GM19238 (cell line): ENCODE results near the gene NRF1.

Experiments
- DNase-seq: peaks from one replicate; pipeline ENCODE4 v3.0.0; 2011; ENCODE audit warnings: low spot score; ENCODE audit not compliant: insufficient read length

NRF1 gene

DNA sequence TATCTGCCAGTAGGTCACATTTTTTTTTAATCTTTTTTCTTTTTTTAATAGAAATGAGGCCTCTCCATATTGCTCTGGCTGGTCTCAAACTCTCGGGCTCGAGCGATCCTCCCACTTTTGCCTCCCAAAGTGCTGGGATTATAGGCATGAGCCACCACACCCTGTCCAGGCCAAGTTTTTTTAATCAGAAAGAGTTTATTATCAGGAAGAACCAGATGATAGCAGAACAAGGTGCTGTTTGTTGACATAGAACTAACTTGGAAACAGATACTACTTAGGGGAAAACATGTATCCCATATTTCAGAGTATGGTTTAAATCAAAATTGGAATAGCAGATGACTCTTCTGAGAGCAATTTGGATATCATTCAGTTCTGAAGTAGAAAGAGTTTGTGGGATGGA lies 118.6 kb downstream of the NRF1 start:
- DNase-seq, result no peak

DNA sequence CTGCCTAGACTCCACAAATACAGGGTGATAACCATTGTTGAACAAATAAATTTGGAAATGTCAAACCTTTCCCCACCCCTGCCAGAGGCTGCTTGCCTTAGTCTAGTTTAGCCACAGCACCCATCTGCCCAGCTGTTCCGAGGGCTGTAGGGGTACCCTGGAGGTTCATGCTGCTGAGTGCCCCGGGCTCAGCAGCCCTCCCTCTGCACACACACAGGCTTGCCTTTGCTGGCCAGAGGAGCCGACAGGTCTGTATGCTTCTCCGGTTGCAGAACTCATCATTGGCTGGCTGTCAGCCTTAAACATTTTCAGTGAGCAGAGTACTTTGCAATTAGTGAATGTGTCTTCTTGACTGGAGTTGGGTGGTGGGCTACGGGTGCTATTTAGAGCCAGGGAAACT lies 122.9 kb downstream of the NRF1 start:
- no peak for DNase-seq

DNA sequence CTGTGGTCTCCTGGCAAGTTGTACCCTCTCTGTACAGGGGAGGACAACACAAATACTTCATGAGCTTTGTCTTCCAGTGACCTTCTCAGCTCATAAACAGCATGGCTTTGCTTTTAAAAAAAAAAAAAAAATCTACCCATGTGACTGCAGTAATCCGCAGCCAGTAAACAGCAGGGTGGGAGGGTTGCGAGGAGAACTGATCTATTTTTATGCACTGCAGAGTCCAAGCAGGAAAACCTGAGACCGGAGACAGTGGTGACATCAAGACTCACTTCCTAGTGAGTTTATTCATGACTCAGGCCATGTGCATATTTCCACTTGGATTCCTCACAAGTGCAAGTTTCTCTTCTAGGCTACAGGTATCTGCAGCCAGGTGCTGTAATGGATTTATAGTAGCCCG lies 127.9 kb downstream of the NRF1 start:
- DNase-seq, result no peak

DNA sequence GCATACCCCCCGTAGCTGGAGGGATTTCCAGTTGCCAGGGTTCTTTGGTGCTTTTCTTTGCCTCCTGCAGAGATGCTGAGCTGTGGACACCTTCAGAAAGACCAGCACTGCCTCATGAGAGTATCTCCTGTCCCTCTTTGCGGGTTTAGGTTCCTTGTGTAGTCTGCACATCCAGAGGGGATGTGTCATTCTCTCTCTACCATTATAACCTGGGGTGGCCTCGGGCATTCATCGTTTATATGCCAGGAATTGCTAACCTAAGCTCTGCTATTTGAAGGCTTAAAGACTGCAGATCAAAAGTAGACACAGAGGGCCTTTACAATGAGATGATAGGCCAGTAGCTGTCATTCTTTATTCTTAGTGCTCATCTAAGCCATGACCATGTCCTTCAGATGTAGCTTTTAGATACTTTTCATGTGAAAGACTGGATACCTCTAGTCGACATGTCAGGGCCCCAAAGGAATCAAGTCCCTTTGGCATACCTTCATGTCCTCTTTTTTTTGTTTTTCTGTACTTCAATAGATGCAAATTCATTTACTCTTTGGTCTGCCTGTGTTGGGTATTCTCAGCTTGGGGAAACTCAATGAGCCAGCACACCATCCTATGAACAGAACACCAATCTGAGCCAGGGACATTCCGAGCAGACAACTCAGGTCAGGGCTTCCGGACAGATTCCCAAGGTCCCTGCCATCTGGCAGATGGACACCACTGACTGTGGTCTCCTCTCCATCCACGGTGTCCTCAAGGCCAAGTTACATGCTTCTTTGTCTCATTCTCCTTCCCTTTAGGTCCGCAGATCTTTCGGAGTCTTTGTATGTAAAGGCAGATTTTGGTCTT lies 129.3 kb downstream of the NRF1 start:
- no peak for DNase-seq

DNA sequence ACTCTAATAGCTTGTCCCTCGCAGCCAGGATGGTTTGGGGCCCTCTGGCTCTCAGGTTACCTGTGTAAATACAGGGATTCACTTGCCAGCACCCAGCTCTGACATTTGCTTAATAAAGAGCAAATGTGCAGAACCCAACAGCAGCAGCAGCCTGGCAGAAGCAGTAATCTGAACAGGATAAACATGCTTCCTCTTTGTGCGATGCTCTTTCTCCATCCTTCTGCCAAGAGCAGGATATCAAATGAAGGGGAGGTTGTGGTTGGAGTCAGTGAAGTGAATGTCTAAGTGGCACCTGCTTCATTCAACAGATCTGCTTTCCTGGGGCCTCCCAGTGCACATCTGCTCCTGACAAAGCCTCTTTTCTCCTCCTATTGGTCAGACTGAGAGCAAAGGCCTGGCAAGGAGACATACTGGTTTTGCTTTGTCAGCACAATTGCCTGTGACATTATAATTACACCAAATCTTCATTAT lies 130.3 kb downstream of the NRF1 start:
- no peak for DNase-seq

DNA sequence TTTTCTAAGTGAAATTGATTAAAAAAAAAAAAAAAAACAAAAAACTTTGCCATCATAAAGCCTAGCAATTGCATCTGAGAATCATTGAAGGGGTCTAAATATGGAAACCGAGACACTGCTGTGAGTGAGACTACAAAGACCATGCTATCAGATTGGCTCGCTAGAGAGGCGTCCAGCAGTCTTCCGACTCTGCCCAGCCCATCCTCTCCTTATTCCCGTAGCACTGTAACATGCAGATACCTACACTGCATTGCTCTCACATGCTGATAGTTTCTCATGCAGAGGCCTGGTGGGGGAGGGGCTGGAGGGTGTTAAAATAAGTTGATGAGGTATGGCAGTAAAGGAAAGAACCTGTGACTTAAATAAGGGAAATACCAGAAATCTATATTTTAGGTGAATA lies 130.7 kb downstream of the NRF1 start:
- DNase-seq, result no peak

DNA sequence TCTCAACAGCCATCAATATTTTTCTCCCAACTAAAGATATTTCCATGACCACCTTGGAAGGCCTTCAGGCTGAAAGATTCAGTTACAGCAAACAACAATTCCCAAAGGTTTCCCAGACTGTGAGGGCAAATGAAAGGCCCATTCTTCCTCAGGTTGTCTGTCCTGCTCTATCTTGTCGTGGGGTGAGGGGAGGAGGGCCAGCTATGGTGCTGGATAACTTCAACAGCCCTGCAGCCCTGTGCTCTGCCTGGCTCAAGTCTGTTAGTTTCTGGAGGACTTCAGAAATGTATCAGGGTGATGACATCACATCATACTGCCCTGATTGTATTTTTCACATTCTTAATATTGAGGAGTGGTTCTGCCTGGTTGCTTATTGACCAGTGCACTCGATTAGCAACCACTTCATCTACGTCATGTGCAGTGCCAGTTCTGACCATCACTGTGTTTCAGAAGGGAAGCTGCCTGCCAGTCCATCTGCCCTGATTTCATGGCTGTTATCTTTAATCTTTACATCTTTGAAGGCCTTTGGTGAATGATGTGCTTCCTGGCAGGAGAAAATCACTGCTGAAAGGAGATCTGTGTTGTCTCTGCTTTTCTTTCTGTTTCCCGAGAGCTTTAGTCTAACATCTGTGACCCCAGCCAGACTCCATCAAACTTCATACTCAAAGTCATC lies 135.5 kb downstream of the NRF1 start:
- no peak for DNase-seq

DNA sequence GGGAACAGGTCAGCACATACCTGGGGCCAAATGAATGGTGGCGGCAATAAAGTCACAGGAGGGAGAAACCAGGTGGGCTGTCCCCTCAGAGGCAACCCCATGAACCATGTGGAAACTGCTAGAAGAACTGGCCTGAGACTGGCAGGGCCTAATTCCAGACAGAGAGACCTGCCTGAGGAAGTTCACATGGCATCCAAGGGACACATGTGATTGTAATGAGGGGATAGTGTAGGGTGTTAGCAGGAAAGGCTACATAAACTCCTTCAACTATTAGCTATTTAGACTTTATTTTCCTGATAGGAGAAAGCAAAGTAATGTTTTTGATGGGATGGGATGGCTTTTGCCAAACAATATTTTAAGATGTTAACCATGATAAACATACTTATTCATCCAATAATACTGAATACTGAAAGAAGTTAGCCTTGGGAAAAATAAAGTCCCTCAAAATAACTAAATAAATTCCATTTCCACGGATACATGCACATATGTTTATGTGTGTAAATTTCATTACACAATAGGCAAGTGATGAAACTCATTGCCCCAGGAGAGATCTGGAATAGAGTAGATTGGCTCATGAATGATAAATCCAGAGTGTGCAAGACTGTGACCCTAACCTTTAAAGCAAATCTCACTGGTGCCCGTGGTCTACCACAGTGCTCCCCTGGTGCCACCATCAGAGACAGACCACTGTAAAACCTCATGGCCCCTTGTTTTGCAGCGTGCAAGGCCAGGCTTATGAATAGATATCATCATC lies 137.0 kb downstream of the NRF1 start:
- no peak for DNase-seq

DNA sequence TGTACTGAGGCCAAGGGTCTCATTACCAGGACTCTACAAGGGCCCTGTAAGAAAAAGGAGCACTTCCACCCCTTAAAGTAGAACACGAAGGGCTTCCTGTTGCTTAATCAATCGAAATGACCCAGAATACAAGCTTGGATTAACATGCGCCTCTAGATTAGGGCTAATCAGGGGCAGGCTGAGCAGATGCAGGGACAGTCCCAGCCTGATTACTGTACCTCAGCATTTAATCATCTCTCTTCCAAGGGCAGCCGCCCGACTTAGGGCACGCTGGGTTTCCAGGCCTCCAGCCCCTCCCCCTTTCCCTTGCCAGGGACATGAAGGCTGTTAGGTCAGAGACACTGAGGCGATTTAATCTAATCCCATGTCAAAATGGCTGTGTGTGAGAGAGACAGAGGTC lies 138.6 kb downstream of the NRF1 start:
- DNase-seq, result no peak

DNA sequence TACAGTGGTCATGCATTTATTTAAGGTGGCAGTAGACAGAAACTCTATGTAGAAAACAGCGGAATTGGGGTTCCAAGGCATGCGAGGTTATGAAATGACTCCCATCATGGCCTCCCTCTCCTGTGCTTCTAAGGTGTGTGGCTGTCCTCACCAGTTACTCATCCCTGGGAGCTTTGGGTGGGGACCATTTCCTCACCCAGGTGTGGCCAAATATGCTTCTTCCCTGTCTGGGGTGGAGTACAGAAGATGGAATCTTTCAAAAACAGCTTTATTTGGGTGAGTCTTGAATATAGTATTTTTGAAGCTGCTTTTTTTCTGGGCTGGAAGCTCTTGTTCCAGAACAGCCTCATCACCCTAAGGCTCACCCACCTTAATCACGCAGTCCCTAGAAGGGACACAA lies 139.0 kb downstream of the NRF1 start:
- no peak for DNase-seq

DNA sequence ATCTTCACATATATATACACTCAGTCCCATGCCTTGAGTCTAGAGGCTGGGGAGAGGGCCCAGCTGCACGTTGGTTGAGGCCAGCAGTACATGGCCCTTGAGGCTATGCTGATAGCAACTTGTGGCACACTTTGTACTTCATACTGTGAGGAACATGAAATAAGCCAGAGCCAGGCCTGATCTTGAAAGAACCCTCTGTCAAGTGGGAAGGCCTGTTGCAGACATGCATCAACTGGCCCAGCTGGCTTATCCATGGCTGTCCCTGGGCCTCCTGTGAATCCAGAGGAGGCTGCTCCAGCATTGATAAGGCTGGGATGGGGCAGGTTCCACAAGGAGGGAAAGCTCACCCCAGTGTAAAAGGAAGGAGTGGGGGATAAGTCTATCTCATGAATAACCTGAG lies 140.4 kb downstream of the NRF1 start:
- DNase-seq, result no peak

DNA sequence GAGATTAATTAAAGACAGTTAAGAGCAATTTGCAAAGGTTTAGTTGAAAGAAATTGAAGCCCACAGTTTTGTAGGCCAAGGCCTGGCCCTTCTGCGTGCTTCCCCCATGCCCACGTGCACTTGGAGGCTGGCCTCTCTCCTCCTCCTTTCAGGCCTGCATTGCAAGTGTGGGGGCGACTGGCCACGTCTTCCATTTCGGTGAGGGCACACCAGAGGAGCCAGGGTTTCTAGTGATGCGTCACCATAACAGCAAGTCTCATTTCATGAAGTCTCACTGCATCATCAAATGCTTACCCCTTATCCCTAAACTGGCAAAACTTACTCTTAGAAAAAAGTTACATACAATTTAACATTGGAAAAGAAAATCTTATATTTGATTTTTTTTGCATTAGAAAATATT lies 141.2 kb downstream of the NRF1 start:
- no peak for DNase-seq

DNA sequence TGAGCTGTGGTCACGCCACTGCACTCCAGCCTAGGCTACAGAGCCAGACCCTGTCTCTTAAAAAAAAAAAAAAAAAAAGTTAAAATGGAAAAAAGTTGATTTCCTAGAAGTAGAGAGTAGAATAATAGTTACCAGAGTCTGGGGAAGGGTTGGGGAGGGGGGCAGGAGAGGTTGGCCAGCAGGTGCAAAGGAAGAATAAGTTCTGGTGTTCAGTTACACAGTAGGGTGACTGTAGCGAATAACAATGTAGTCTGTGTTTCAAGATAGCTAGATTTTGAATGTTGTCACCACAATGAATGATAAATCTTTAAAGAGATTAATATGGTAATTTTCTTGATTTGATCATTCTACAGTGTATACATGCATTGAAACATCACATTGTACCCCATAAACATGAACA lies 142.9 kb downstream of the NRF1 start:
- no peak for DNase-seq

DNA sequence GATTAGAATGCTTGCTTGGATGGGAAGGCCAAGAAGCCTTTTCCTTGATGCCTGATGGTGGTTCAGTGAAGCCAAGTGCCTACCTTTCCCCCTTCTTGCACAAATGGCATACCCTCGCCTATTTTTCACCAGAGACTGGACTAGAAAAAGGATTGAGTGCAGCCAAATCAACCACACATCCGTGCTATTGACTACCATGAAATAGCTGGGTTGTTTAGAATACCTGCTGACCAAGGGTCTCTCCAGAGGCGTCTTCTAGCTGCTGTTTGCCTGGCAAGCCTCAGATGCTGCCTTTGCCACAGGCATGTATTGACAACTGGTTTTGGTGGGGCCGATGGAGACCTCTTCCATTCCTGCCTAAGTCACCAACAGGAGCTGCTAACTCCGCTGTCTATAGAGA lies 146.5 kb downstream of the NRF1 start:
- no peak for DNase-seq

DNA sequence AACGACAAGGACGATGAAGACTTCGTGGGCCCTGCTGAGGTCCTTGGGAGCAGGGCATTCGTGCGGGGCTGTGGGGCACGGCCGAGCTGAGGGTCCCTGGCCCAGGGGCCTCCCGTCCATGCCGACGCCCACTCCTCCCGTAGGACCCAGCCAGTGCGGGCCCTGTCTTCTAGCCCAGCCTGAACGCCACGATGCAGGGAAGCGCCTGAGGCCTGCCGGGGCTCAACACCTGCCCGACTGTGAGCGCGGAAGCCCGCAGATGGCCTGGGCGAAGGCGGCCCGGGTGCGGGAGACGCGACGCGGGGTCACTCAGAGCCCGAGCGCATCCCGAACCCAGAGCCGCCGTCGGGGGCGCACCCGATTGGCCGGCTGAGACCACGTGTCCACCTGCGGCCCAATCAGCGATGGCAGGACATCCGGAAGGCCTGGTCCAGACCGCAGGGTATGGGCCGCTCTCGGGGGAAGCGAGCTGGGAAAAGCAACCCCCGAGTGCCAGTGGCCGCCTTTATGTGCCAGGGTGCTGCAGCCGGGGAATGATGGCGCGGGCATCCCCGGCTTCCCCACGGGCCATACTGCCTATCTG lies 151.0 kb downstream of the NRF1 start:
- no peak for DNase-seq

DNA sequence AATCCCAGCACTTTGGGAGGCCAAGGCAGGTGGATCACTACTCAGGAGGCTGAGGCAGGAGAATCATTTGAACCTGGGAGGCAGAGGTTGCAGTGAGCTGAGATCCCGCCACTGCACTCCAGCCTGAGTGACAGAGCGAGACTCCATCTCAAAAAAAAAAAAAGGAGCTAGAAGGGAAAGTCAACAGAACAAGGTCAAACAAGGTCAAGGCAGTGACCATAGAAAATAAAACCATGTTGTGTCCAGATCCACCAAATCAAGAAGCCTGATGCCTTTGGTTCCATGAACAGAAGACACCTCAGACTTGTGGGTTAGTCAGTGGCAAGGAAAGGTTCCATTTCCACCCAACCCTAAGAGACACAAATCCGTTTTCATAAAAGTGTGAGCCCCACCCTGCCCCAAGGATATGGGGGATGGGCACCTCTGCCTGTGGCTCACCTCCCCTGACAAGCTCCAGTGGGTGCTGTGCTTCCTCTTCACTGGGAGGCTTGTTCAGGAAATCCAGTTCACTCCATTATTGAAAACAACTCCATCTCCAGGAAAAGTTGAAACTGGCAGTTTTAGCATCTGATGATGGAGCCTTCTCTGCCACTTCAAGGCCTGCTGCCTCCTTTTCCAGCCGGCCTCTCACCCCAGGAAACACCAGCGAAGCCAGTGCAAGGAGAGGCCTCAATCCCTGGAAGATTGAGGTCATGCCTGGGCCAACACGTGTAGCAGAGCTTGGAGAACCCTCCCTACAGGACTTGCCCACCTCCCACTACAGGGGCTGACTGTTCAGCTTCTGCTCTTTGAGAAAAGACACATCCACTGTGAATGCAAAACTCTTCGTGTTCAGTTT lies 152.9 kb downstream of the NRF1 start:
- no peak for DNase-seq

DNA sequence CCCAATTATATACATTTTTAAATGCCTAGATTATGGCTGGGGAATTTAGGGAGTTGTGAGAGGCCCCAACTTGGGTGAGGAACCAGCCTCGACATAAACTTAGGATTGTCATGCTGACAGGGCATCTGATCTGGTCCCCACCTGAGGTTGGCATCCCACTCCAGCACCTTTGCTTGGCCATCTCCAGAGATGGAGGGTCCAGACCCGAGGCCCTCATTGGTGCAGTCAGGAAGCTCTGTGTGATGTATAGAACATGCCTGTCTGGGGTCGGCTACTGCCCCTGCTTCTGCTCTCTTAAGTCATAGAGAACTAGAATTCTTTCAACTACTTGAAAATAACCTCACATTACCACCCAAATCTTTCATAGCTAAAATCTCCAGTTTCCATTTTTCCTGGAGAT lies 153.8 kb downstream of the NRF1 start:
- DNase-seq, result no peak

DNA sequence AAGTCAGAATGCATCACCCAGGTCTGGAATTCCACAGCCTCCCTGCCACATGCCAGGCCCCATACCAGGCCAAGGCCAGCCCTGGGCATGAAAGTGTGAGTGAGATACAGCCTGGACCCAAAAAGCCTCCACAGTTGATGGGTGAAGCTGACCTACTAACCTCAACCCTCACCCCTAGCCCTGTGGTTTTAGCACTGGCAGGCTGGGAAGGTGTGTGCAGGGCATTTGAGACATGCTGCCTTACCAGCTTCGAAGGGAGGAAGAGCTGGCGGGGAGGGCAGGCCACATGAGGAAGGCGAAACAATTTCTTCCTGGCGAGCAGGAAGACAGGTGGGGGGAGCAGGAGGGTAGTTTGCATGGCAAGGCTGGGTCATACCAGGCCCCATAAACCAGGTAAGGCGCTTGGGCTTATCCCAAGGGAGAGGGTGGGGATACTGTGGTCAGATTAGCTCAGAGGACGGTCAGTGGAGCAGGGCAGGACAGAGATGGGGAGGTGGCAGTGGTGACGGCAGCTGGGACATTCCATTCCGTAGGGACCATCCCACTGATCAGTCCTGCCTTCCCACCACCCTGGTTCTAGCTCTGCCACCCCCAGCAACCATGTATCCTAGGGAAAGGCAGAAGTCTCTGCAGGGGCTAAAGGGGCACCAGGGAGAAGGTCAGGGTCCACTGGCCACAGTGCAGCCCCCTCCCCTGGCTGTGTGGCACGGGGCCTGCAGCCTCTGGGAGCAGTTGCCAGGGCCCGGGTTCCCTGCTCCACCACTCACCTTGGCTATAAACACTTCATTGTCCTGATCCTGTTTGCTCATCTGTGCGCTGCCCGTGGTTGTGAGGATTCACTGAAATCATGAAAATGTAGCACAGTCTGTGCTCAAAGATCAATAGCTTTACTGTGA lies 155.8 kb downstream of the NRF1 start:
- no peak for DNase-seq

DNA sequence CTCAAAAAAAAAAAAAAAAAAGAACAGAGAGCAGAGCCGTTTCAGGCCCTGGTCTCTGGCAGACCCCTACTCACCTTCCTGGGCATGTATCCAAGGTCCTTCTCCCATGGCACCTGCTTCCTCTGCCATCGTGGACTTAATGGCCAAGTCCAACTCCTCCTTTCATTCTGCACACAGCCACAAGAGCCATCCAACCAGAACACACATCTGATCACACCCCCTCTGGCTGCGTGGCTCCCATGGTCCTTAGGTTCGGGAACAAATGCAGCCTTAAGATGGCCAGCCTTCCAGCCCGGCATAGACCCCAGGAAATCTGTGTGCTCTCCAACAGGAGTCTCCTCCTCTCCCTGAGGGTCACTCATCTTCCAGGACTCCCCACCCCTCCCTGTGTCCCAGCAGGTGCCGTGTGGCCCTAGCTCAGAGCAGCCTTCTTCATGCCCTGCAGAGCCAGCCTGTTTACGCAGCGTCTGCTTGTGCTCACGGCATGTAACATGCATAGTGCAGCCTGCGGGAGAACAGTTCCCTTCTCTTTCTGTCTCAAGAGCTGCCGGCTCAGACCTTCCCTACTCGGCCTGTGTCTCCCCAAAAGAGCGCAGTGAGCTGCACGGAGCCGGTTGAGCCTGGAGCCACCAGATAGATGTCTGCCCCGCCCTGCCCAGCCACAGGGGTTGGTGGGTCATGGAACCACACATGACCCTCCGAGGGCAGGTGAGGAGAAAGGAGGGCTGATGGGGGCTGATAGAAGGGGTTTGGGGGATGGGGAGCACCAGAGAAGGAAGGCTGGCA lies 157.3 kb downstream of the NRF1 start:
- DNase-seq, result no peak
